Duodenal mucosa (tissue), 2 donors: Measurements from ENCODE around the gene FBP1.

Source experiments
- H3K27ac ChIP-seq: one replicate; pipeline ENCODE4 v1.7.0; 2013; ENCODE audit warnings: low read depth, low read length
- H3K27me3 ChIP-seq, 2 donors: one replicate each; pipeline ENCODE4 v1.7.0; 2013; ENCODE audit warnings: low read length in 2 of 2, control low read depth in 1 of 2; ENCODE audit not compliant: insufficient read depth in 2 of 2, control insufficient read depth in 1 of 2
- H3K36me3 ChIP-seq, 2 donors: one replicate each; pipeline ENCODE4 v1.7.0; 2013; ENCODE audit warnings: low read length in 2 of 2, control low read depth in 1 of 2; ENCODE audit not compliant: insufficient read depth in 2 of 2, control insufficient read depth in 1 of 2
- H3K4me1 ChIP-seq, 2 donors: one replicate each; pipeline ENCODE4 v1.7.0; 2013; ENCODE audit warnings: low read length in 2 of 2, control low read depth in 1 of 2; ENCODE audit not compliant: insufficient read depth in 2 of 2, control insufficient read depth in 1 of 2
- H3K4me3 ChIP-seq, 2 donors: one replicate each; pipeline ENCODE4 v1.7.0; 2013; ENCODE audit warnings: low read length in 2 of 2, low read depth in 1 of 2
- H3K9ac ChIP-seq, 2 donors: one replicate each; pipeline ENCODE4 v1.7.0; 2013; ENCODE audit warnings: low read length in 2 of 2, low read depth in 1 of 2
- H3K9me3 ChIP-seq, 2 donors: one replicate each; pipeline ENCODE4 v1.7.0; 2013; ENCODE audit warnings: low read length in 2 of 2, control low read depth in 1 of 2; ENCODE audit not compliant: control insufficient read depth in 1 of 2

The FBP1 gene

DNA sequence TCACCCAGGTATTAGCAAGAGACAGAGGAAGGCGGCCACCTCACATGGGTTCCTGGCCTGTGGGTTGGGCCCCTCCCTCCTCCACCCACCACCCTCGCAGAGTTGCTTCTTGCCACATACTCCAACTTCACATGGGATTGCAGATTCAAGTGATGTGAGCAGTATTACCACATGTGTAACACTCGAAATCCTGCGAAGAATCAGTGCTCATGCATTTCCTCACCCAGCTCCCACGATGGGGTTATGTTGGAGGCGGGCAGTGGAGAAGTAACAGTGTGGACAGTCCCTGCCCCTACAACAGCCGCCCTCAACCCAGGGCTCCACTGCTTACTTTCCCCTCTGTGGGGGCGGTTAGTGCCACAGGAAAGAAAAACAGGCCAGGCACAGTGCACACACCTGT lies 3.9 kb upstream of the FBP1 start:
- peaks cover 24% of the 10 kb centered on the region in 2 donors for H3K4me1 ChIP-seq
- H3K27ac ChIP-seq = no peak overlapping the region
- H3K36me3 ChIP-seq = no peaks in the 10 kb centered on the region
- H3K4me3 ChIP-seq = no peak overlapping the region
- H3K9ac ChIP-seq = no peak overlapping the region
- no peaks in the 10 kb centered on the region for H3K27me3 ChIP-seq
- no peaks in the 10 kb centered on the region for H3K9me3 ChIP-seq

DNA sequence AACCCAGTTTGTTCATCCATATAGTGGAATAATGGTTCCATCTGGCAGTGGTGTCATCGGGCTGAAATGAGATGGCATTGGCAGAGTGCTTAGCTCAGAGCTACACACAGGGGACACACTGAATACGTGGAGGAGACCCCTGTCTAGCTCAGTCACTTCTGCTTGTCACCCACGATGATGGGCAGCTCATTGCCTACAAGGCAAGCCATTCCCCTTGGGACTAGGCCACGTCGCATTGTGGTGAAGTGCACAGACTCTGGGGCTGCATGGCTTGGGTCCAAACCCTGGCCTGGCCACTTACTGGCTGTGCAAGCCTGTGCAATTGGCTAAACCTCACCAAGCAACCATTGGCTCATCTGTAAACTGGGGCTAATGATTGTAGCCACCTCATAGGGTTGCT lies 3.2 kb upstream of the FBP1 start:
- Histone ChIP-seq H3K36me3 (no peaks in the 10 kb centered on the region), H3K9ac (no peak overlapping the region), H3K4me3 (no peak overlapping the region), H3K9me3 (no peaks in the 10 kb centered on the region), H3K27me3 (no peaks in the 10 kb centered on the region), H3K27ac (no peak overlapping the region), H3K4me1 (peaks cover 20 to 21% of the 10 kb centered on the region in 2 donors)

DNA sequence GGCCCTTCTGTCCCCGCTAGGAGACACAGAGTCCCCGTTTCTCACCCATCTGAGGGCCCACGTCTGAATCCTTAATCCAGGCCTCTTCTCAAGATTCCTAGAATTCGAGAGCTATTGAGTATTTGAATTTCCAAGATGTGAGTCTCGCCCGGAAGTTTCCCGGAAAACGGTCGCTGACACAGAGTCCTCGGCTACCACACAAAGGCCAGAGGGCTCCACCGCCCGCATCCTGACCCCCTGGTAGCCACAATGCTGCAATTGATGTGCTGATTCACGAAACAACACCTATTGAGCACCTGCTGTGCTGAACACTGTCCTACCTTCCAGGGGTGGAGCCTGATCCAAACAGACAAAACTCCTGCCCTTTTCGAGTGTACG lies 670 bp upstream of the FBP1 start:
- peak overlapping the region; percentile 81 for H3K27ac ChIP-seq
- H3K9me3 ChIP-seq = no peaks in the 10 kb centered on the region
- H3K4me1 ChIP-seq = peaks cover 20 to 23% of the 10 kb centered on the region in 2 donors
- H3K4me3 ChIP-seq = peak overlapping the region; percentile 78 to 82
- no peaks in the 10 kb centered on the region for H3K27me3 ChIP-seq
- no peaks in the 10 kb centered on the region for H3K36me3 ChIP-seq
- H3K9ac ChIP-seq = peak overlapping the region; percentile 44 to 85

DNA sequence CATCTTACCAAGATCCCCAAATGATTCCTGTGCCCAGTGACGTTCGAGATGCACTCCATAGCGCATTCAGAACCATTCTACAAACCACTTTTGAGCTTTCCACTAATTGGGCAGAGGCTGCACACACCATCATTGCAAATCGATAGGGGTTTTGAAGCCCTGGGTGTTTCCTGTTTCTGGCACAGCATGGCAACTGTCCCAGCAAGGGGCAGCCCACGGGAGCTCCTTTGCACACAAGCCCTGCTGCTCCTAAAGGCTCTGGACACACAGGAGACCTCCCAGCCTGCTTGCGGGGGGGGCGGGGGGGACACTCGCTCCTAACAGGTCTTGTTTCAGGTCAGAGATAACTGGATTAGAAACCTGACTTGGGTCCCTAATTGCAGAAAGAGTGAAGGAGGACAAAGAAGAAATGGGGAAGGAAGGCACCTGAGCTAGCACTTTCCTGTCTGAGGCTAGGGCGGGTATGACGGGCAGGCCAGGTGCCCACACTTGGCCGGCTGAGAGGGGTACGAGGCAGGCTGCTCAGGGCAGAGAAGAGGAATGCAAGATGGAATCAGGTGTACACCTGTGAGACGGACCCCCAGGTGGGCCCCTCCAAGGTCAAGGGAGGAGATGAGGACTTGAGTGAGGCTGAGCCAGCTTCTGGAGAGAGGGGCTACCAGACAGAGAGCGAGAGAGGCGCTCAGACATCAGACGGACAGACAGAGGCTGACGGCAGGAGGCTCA lies 820 bp downstream of the FBP1 start:
- H3K9me3 ChIP-seq = no peaks in the 10 kb centered on the region
- no peaks in the 10 kb centered on the region for H3K36me3 ChIP-seq
- no peaks in the 10 kb centered on the region for H3K27me3 ChIP-seq
- peaks cover 9 to 19% of the 10 kb centered on the region in 2 donors for H3K4me1 ChIP-seq
- peak overlapping the region; percentile 81 for H3K27ac ChIP-seq
- H3K9ac ChIP-seq = peak overlapping the region; percentile 76 to 85
- H3K4me3 ChIP-seq = peak overlapping the region; percentile 78 to 82

DNA sequence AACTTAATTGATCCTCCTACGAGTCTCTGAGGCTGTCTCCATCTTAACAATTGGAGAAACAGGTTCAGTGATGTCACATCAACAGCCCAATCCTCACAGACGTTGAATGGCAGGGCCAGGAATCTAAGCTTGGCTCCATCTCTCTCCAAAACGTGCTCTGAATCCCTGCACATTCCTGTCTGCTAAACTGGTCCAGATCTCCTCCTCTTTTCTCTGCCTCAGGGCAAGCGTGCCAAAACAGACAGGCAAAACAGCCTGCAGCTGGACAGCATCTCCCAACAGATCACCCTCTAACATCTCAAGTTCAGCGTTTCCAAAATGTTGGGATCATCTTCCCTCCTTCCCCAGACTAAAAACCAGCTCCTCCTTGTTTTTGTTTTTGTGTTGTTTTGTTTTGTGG lies 6.6 kb downstream of the FBP1 start:
- Histone ChIP-seq H3K4me3 (no peak overlapping the region), H3K9ac (no peak overlapping the region), H3K4me1 (peaks cover 40% of the 10 kb centered on the region in 2 donors), H3K27ac (no peak overlapping the region), H3K9me3 (no peaks in the 10 kb centered on the region), H3K27me3 (no peaks in the 10 kb centered on the region), H3K36me3 (peaks cover 0 to 3% of the 10 kb centered on the region in 2 donors)

DNA sequence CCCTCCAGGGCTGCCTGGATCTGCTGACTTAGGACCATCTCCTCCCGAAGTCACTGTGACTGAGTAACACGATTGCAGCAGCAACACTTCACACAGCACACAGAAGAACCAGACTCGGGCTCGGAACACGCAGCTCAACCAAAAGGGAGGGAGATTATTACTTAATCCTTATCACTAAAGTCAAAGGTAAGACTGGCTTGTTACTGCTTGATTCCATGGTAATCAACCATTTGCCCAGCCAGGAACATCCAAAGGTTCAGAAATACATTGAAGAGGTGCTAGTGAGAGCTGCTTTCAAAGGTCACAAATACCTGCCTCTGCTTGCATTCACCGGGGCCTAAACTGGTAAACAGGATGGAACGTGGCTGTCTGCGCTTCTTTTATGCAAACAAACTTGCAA lies 7.7 kb downstream of the FBP1 start:
- Histone ChIP-seq H3K27me3 (no peaks in the 10 kb centered on the region), H3K36me3 (peaks cover 0 to 3% of the 10 kb centered on the region in 2 donors), H3K9ac (peak overlapping the region; percentile 13 to 22), H3K27ac (no peak overlapping the region), H3K9me3 (no peaks in the 10 kb centered on the region), H3K4me1 (peaks cover 40 to 42% of the 10 kb centered on the region in 2 donors), H3K4me3 (peak overlapping the region in 1 of 2 donors; percentile 45)

DNA sequence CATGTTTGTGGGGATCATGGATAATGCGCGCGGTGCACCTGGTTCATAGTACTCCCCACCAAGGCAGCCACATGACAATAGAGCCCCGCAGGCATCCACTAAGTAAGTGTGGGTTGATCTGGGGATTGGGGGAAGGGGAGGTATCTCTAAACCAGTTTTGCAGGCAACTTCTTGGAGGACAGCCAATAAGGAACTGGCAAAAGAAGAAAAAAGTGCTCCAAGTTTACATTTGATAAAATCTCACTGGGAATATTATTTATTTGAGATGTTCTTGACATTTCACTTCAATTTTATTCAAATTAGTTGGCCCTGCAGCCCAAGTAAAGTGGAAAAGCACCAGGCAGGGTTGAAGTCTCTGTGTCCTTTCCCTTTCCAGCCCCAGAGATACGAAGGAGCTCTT lies 8.5 kb downstream of the FBP1 start:
- Histone ChIP-seq H3K4me3 (no peak overlapping the region), H3K27ac (no peak overlapping the region), H3K27me3 (no peaks in the 10 kb centered on the region), H3K9ac (no peak overlapping the region), H3K4me1 (peaks cover 40 to 42% of the 10 kb centered on the region in 2 donors), H3K9me3 (no peaks in the 10 kb centered on the region), H3K36me3 (peaks cover 0 to 10% of the 10 kb centered on the region in 2 donors)

DNA sequence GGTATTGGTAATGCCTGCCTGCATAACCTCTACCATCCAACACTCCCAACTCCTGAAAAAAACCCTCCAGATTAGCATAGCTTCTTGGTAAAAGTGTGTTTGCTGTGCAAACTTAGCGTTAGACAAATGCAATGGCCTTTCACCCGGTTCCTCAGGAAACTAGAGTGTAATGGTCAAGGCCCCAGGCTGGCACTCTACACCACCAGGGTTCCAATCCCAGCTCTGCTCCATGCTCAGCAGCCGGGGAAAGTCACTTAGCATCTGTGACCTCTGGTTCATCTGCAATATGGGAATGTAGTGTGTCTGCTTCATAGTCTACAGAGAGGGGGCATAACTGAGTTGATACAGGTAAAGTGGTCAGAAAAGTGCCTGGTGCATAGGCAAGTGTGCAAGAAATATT lies 9.0 kb downstream of the FBP1 start:
- Histone ChIP-seq H3K4me1 (peaks cover 40 to 42% of the 10 kb centered on the region in 2 donors), H3K4me3 (no peak overlapping the region), H3K27me3 (no peaks in the 10 kb centered on the region), H3K9ac (peak overlapping the region in 1 of 2 donors; percentile 15), H3K27ac (no peak overlapping the region), H3K36me3 (peaks cover 0 to 12% of the 10 kb centered on the region in 2 donors), H3K9me3 (no peaks in the 10 kb centered on the region)

DNA sequence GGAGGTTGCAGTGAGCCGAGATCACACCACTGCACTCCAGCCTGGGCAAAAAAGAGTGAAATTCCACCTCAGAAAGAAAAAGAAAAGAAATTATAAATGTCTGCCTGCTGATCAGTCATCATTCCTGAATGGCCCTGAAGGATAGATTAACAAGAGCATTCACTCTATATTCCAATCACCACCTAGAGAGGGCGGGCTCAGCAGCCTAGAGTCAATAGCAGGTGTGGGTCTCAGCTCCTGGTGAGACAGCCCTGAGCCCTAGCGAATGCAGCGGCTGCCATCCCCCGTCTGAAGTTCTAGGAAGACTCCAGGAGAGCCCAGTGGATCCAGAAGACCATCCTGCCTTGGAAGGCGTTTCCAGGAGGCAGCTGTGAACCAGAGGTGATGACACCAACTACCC lies 12.0 kb downstream of the FBP1 start:
- H3K9ac ChIP-seq = no peak overlapping the region
- H3K27me3 ChIP-seq = no peaks in the 10 kb centered on the region
- H3K4me3 ChIP-seq = no peak overlapping the region
- peaks cover 32 to 36% of the 10 kb centered on the region in 2 donors for H3K4me1 ChIP-seq
- H3K9me3 ChIP-seq = no peaks in the 10 kb centered on the region
- peaks cover under 1 to 14% of the 10 kb centered on the region in 2 donors for H3K36me3 ChIP-seq
- H3K27ac ChIP-seq = no peak overlapping the region

DNA sequence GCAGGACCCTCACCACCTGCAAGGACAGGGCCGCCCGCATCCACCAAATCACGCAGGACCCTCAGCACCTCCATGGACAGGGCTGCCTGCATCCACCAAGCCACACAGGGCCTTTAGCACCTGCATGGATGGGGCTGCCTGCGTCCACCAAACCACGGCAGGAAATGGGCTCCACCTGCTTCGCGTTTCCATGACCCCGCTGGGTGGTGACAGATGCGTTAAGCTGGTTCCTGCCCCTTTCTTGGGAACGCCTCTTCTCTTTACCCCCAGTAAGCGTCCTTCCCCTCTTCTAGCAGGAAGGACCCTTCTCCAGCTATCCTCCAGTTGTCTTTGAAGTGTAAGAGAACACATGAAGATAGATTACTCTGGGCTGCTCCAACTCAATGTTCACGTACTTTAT lies 13.5 kb downstream of the FBP1 start:
- peaks cover 18 to 24% of the 10 kb centered on the region in 2 donors for H3K4me1 ChIP-seq
- H3K27ac ChIP-seq = no peak overlapping the region
- H3K36me3 ChIP-seq = peaks cover 3 to 18% of the 10 kb centered on the region in 2 donors
- no peaks in the 10 kb centered on the region for H3K9me3 ChIP-seq
- no peak overlapping the region for H3K4me3 ChIP-seq
- H3K9ac ChIP-seq = no peak overlapping the region
- H3K27me3 ChIP-seq = no peaks in the 10 kb centered on the region
